HG03060 (cell line): ENCODE data around the gene IFNL4.
"Not testable (repeated sequence)": the region's sequence is repeated elsewhere in the genome, so short reads cannot be mapped to it uniquely, and the experiment has no call there.

Experiments used
- ATAC-seq: cut with Tn5 transposase; IDR thresholded peaks from one replicate; pipeline ENCODE4 v1.9.1; 2021; ENCODE audit warnings: low read depth, moderate number of reproducible peaks; ENCODE audit not compliant: unreplicated experiment

IFNL4 gene

GRCh38 chr19:39230096-39230764, 18.4 kb downstream of the IFNL4 start:
- no peak for ATAC-seq

GRCh38 chr19:39224910-39225309, 23.7 kb downstream of the IFNL4 start:
- no peak for ATAC-seq

GRCh38 chr19:39223703-39224279, 24.9 kb downstream of the IFNL4 start:
- ATAC-seq: no peak

GRCh38 chr19:39219108-39219507, 29.5 kb downstream of the IFNL4 start:
- ATAC-seq: not testable (repeated sequence)

GRCh38 chr19:39218230-39219007, 30.2 kb downstream of the IFNL4 start:
- ATAC-seq: no peak

GRCh38 chr19:39217094-39217493, 31.6 kb downstream of the IFNL4 start:
- ATAC-seq: no peak

GRCh38 chr19:39215323-39215722, 33.3 kb downstream of the IFNL4 start:
- not testable (repeated sequence) for ATAC-seq

- no peak for ATAC-seq
These were observed 36.3 kb downstream of the IFNL4 start for GRCh38 chr19:39212375-39212742.

- ATAC-seq: no peak
These were observed 36.8 kb downstream of the IFNL4 start for GRCh38 chr19:39211731-39212374.

- no peak for ATAC-seq
These were observed 39.5 kb downstream of the IFNL4 start for GRCh38 chr19:39209196-39209595.

GRCh38 chr19:39208175-39208795, 40.4 kb downstream of the IFNL4 start:
- no peak for ATAC-seq

GRCh38 chr19:39207293-39207836, 41.3 kb downstream of the IFNL4 start:
- no peak for ATAC-seq

GRCh38 chr19:39206122-39206521, 42.5 kb downstream of the IFNL4 start:
- ATAC-seq: no peak

GRCh38 chr19:39205449-39205764, 43.2 kb downstream of the IFNL4 start:
- ATAC-seq: no peak

GRCh38 chr19:39203372-39204341, 45.0 kb downstream of the IFNL4 start, which contains the start of gene SYCN:
SYCN (minus strand) TSS chr19:39204263; CDS start chr19:39204254, 9 bp downstream.
- ATAC-seq: no peak

GRCh38 chr19:39202998-39203355, 45.7 kb downstream of the IFNL4 start:
- no peak for ATAC-seq

- no peak for ATAC-seq
These were observed 47.9 kb downstream of the IFNL4 start for GRCh38 chr19:39200803-39201115.

- ATAC-seq: no peak
These were observed 48.4 kb downstream of the IFNL4 start for GRCh38 chr19:39200066-39200802.

- ATAC-seq: no peak
These were observed 49.6 kb downstream of the IFNL4 start for GRCh38 chr19:39199025-39199424.
